Prostate gland (tissue), 2 donors: Measurements from ENCODE around the gene DENND5A. TPM values are rescaled to one million over a fixed set of nuclear protein-coding genes. Genes with fewer than 3 reads are reported as not detected.

Experiments used
- DNase-seq: peaks from one replicate; pipeline ENCODE4 v3.0.0-alpha.2; 2019; ENCODE audit warnings: low spot score
- H3K27ac ChIP-seq, 2 donors: fragments of 200-600 bp; sonication (generic); 2 replicates each; pipeline ENCODE4 v1.5.1; 2017 to 2019
- H3K27me3 ChIP-seq: fragments of 200-600 bp; sonication (generic); replicated peaks from 2 replicates; pipeline ENCODE4 v1.5.1; 2019; ENCODE audit not compliant: insufficient read depth
- H3K36me3 ChIP-seq, 2 donors: fragments of 200-600 bp; sonication (generic); 1 replicate in 1 of 2; 2 replicates in 1 of 2; pipeline versions ENCODE4 v1.5.1 to v1.8.1; 2017 to 2019
- H3K4me1 ChIP-seq: fragments of 200-600 bp; sonication (generic); replicated peaks from 2 replicates; pipeline ENCODE4 v1.5.1; 2019
- H3K4me3 ChIP-seq, 2 donors: fragments of 200-600 bp; sonication (generic); 2 replicates each; pipeline ENCODE4 v1.5.1; 2017 to 2019
- H3K9me3 ChIP-seq: fragments of 200-600 bp; sonication (generic); 2 replicates; pipeline ENCODE4 v1.5.1; 2017
- POLR2A ChIP-seq: fragments of 450-650 bp; IDR thresholded peaks from one replicate; pipeline ENCODE4 v1.6.1; 2016; ENCODE audit warnings: antibody characterized with exemption, mild to moderate bottlenecking
- POLR2AphosphoS5 ChIP-seq: sonication (generic); formaldehyde crosslinking; IDR thresholded peaks from one replicate; pipeline ENCODE4 v1.6.1; 2017; ENCODE audit warnings: antibody characterized with exemption
- WGBS: methylation state at CpG from one replicate; pipeline ENCODE4 v1.1.5; 2018; 5-methylcytosine and 5-hydroxymethylcytosine counted together
- intact Hi-C: fragments of 100-400 bp; cut with DNase I; formaldehyde crosslinking; loops from one replicate; pipeline ENCODE4 v1.14.2; 2022
- total RNA-seq, 2 donors: library from RNA; depleted of rRNA; stranded (reverse); fragments of >200 nt; gene quantifications; one replicate each; pipeline ENCODE4 v1.1.0, GENCODE V29; 2016
- TF ChIP-seq, protein P1 (sequence below), 4 experiments: fragments of 200-600 bp in 2 of 4; fragments of 450-650 bp in 2 of 4; sonication (generic) in 2 of 4; IDR thresholded peaks; 1 replicate in 3 of 4; 2 replicates in 1 of 4; pipeline ENCODE4 v1.5.1; 2016 to 2019; ENCODE audit warnings: antibody characterized with exemption in 4 of 4, mild to moderate bottlenecking in 2 of 4, moderate library complexity in 2 of 4

DENND5A gene
- total RNA-seq, 2 donors from 2014 or later = 25.4 to 84.6 TPM

DNA sequence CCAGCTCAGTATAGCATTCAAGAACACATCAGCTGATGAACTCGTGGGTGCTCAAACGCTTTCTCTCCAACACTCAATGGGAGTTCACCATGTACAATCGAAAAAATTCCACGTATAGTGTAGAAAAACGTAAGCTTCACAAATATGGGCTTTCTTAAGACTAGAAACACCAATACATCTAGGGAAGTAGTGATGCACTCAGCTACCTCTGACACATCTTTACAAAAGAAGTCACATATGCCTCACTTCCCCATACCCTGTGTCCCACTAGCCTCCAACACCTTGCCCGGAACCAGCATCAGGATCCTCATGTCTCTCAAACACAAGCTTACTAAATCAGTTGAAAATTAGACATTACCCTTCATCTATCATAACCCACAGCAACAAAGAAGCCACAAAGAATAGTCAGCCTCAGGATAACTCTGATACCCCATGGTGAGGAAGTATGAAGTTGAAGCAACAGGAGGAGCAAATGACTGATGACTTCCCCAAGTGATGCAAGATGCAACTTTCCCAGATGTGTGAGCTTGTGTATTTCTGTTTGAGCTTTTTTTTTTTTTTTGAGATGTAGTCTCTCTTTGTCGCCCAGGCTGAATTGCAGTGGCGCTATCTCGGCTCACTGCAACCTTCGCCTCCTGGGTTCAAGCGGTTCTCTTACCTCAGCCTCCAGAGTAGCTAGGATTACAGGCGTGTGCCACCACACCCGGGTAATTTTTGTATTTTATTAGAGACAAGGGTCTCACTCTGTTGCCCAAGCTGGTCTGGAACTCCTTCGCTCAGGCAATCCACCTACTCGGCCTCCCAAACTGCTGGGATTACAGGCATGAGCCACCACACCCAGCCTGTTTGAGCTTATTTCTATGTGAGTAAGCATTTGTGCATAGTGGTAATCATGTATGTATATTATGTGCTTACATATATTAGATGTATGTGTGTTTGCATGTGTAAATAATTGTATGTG, 8.5 kb upstream of the DENND5A start:
- Histone ChIP-seq H3K9me3 (no peaks in the 10 kb centered on the region), H3K27me3 (no peaks in the 10 kb centered on the region), H3K4me3 (no peak overlapping the region), H3K27ac (no peak overlapping the region), H3K4me1 (no peaks in the 10 kb centered on the region), H3K36me3 (no peaks in the 10 kb centered on the region)
- DNase-seq = no peak
- no peak for TF ChIP-seq POLR2AphosphoS5
- no peak for TF ChIP-seq POLR2A
- TF ChIP-seq, protein P1, sequence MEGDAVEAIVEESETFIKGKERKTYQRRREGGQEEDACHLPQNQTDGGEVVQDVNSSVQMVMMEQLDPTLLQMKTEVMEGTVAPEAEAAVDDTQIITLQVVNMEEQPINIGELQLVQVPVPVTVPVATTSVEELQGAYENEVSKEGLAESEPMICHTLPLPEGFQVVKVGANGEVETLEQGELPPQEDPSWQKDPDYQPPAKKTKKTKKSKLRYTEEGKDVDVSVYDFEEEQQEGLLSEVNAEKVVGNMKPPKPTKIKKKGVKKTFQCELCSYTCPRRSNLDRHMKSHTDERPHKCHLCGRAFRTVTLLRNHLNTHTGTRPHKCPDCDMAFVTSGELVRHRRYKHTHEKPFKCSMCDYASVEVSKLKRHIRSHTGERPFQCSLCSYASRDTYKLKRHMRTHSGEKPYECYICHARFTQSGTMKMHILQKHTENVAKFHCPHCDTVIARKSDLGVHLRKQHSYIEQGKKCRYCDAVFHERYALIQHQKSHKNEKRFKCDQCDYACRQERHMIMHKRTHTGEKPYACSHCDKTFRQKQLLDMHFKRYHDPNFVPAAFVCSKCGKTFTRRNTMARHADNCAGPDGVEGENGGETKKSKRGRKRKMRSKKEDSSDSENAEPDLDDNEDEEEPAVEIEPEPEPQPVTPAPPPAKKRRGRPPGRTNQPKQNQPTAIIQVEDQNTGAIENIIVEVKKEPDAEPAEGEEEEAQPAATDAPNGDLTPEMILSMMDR (IDR thresholded peaks at IDR 0.05) = no peak
- WGBS = 91% methylated on average over 15 of the region's 15 CpGs
- intact Hi-C loops = no loop called here

DNA sequence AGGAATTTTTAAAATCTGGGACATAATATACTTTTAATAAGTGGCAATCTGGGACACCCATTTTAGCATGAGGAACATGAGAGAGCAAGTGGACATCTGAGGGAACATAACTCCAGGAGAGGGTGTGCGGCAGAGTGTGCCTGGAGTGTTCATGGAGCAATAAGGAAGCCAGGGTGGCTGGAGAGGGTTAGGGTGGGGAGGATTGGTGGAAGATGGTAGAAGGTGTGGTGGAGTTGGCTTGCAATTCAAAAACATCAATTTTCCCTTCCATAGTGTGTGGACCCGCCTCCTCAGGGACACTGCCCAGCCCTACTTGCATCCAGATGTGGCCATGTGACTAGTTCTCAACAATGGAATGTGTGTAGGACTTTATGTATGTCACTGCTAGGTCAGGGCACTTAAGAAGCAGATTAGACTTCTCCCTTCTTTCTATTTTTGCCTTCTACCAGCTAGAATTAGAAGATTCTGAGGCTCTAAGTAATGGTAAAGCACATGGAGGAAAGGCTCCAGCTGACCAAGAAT, 4.4 kb upstream of the DENND5A start:
- no peaks in the 10 kb centered on the region for H3K27me3 ChIP-seq
- no peak overlapping the region for H3K4me3 ChIP-seq
- H3K27ac ChIP-seq = no peak overlapping the region
- WGBS = 87% methylated on average over 2 of the region's 2 CpGs
- H3K36me3 ChIP-seq = no peaks in the 10 kb centered on the region
- TF ChIP-seq POLR2AphosphoS5 = no peak
- TF ChIP-seq, protein P1 (IDR thresholded peaks at IDR 0.05) = no peak
- TF ChIP-seq POLR2A = no peak
- intact Hi-C loops = no loop called here
- no peak for DNase-seq
- H3K9me3 ChIP-seq = no peaks in the 10 kb centered on the region
- no peaks in the 10 kb centered on the region for H3K4me1 ChIP-seq

DNA sequence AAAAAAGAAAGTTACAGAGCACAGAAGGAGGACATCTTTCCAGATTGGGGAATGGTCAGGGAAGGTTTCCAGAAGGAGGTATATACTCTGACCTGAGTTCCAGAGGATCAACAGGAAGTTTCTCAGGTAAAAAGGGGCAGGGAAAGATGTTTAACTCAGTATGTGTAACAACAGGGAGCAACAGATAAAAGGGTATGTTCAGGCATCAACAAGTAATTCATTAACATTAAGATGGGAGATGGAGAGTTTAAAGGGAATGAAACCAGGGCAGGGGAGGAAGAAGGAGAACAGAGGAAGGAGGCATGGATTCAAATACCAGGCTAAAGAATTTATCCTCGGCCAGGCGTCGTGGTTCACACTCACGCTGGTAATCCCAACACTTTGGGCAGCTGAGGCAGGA, 2.5 kb upstream of the DENND5A start:
- no peak for DNase-seq
- intact Hi-C loops = no loop called here
- 82% methylated on average over 4 of the region's 4 CpGs for WGBS

DNA sequence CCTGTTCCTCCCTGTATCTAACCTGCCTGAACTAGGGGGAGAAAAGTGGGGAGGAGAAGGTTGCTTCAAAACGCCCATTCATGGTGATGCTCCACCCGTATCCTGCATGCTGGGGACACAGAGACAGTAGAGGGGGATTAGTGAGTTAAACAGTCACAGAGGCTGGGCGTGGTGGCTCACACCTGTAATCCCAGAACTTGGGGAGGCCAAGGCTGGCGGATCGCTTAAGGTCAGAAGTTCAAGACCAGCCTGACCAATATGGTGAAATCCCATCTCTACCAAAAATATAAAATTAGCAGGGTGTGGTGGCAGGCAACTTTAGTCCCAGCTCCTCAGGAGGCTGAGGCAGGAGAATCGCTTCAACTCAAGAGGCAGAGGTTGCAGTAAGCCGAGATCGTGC, 1.8 kb upstream of the DENND5A start:
- H3K4me3 ChIP-seq = no peak overlapping the region
- no peaks in the 10 kb centered on the region for H3K27me3 ChIP-seq
- H3K9me3 ChIP-seq = no peaks in the 10 kb centered on the region
- DNase-seq = no peak
- H3K4me1 ChIP-seq = no peaks in the 10 kb centered on the region
- 91% methylated on average over 8 of the region's 8 CpGs for WGBS
- intact Hi-C loops = no loop called here
- H3K27ac ChIP-seq = no peak overlapping the region
- no peaks in the 10 kb centered on the region for H3K36me3 ChIP-seq
- TF ChIP-seq POLR2A = no peak
- TF ChIP-seq POLR2AphosphoS5 = no peak
- TF ChIP-seq, protein P1 (IDR thresholded peaks at IDR 0.05) = no peak

More for the DNA sequence above, 2.5 kb upstream of the DENND5A start:
- no peaks in the 10 kb centered on the region for H3K9me3 ChIP-seq
- H3K27me3 ChIP-seq = no peaks in the 10 kb centered on the region
- H3K4me1 ChIP-seq = no peaks in the 10 kb centered on the region
- TF ChIP-seq, protein P1 (IDR thresholded peaks at IDR 0.05) = no peak
- TF ChIP-seq POLR2A (no peak), POLR2AphosphoS5 (no peak)
- no peak overlapping the region for H3K27ac ChIP-seq
- no peaks in the 10 kb centered on the region for H3K36me3 ChIP-seq
- no peak overlapping the region for H3K4me3 ChIP-seq
